IPS-NIHi7 (cell line): Measurements from ENCODE around the gene PNPLA2.

Experiments used
- DNase-seq: peaks from one replicate; pipeline ENCODE4 v3.0.0; 2012; ENCODE audit warnings: mixed read lengths; ENCODE audit errors: extremely low spot score

The PNPLA2 gene

GRCh38 chr11:873706-874105 is 55.0 kb downstream of the PNPLA2 start:
- no peak for DNase-seq
